Measurements from ENCODE around the gene UGT1A6. TPM values are rescaled to one million over a fixed set of nuclear protein-coding genes. Genes with fewer than 3 reads are reported as not detected.

The UGT1A6 gene
- polyA plus RNA-seq, 1 of the 3 experiments (the other 2 are of a cell fraction): not detected

DNA sequence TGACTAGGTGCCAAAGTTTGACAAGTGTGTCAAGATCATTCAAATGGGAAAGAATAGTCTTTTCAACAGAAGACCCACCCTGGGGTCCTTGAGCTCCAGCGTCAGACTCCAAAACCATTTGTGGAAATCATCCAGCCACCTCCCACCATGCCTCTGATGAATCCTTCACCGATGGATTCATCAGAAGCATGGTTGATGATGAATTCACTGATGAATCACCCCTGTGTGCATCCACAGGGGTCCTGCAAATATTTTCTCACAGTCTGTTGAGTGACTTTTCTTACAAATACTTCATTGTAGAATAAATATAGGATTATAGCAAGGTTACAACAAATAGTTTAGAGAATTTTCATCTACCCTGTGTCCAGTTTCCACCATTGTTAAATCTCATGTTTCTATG is 16.6 kb upstream of the UGT1A6 start:
- H3K4me1 ChIP-seq (ENCODE audit: control insufficient read depth in 1 of 2, insufficient read depth in 2 of 2, low read depth in 1 of 2, low read length in 1 of 2): no peaks in the 10 kb centered on the region
- 13% methylated on average over 2 of the region's 2 CpGs for WGBS (ENCODE audit: low lambda C conversion rate)
- H2AFZ ChIP-seq (ENCODE audit: low read depth): no peak overlapping the region
- no peaks in the 10 kb centered on the region for H3K9me2 ChIP-seq
- no peak overlapping the region for H3K9ac ChIP-seq
- no peak overlapping the region for H3K27ac ChIP-seq (ENCODE audit: low read depth in 2 of 2, low read length in 1 of 2)
- DNase-seq: no peak
- no peak overlapping the region for H3K4me3 ChIP-seq (ENCODE audit: low read depth in 2 of 2, low read length in 1 of 2)
- POLR2A ChIA-PET: no interaction called here
- H3F3A ChIP-seq (replicated peaks; ENCODE audit: insufficient read depth): no peaks in the 10 kb centered on the region
- H3K79me2 ChIP-seq (ENCODE audit: insufficient read depth): no peaks in the 10 kb centered on the region
- no peaks in the 10 kb centered on the region for H4K20me1 ChIP-seq (ENCODE audit: insufficient read depth)
- H3K4me2 ChIP-seq: no peak overlapping the region
- TF ChIP-seq FOXJ3 (CRISPR knock-in tag; IDR thresholded peaks at IDR 0.05): no peak
- no peak for TF ChIP-seq GABPA (IDR thresholded peaks at IDR 0.05; ENCODE audit: low read depth)
- TF ChIP-seq TCF12 (IDR thresholded peaks at IDR 0.05): no peak
- no peak for TF ChIP-seq YY1 (IDR thresholded peaks at IDR 0.05; ENCODE audit: low read depth)
- no peak for TF ChIP-seq JUND (IDR thresholded peaks at IDR 0.05)
- TF ChIP-seq, protein P1, sequence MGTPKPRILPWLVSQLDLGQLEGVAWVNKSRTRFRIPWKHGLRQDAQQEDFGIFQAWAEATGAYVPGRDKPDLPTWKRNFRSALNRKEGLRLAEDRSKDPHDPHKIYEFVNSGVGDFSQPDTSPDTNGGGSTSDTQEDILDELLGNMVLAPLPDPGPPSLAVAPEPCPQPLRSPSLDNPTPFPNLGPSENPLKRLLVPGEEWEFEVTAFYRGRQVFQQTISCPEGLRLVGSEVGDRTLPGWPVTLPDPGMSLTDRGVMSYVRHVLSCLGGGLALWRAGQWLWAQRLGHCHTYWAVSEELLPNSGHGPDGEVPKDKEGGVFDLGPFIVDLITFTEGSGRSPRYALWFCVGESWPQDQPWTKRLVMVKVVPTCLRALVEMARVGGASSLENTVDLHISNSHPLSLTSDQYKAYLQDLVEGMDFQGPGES (IDR thresholded peaks at IDR 0.05; ENCODE audit: low read depth, low read length): no peak
- TF ChIP-seq, protein P2, sequence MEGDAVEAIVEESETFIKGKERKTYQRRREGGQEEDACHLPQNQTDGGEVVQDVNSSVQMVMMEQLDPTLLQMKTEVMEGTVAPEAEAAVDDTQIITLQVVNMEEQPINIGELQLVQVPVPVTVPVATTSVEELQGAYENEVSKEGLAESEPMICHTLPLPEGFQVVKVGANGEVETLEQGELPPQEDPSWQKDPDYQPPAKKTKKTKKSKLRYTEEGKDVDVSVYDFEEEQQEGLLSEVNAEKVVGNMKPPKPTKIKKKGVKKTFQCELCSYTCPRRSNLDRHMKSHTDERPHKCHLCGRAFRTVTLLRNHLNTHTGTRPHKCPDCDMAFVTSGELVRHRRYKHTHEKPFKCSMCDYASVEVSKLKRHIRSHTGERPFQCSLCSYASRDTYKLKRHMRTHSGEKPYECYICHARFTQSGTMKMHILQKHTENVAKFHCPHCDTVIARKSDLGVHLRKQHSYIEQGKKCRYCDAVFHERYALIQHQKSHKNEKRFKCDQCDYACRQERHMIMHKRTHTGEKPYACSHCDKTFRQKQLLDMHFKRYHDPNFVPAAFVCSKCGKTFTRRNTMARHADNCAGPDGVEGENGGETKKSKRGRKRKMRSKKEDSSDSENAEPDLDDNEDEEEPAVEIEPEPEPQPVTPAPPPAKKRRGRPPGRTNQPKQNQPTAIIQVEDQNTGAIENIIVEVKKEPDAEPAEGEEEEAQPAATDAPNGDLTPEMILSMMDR (IDR thresholded peaks at IDR 0.05): no peak
- TF ChIP-seq, protein P3, sequence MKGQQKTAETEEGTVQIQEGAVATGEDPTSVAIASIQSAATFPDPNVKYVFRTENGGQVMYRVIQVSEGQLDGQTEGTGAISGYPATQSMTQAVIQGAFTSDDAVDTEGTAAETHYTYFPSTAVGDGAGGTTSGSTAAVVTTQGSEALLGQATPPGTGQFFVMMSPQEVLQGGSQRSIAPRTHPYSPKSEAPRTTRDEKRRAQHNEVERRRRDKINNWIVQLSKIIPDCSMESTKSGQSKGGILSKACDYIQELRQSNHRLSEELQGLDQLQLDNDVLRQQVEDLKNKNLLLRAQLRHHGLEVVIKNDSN (IDR thresholded peaks at IDR 0.05; ENCODE audit: borderline replicate concordance, low read depth): no peak
- TF ChIP-seq EP300 (IDR thresholded peaks at IDR 0.05; ENCODE audit: borderline replicate concordance in 1 of 2, low read depth in 1 of 2, low read length in 1 of 2): no peak
- CTCF ChIA-PET: no interaction called here
- no peaks in the 10 kb centered on the region for H3K36me3 ChIP-seq (replicated peaks in 1 of 2; ENCODE audit: control insufficient read depth in 1 of 2, insufficient read depth in 2 of 2, low read length in 1 of 2)
- H3K27me3 ChIP-seq (ENCODE audit: insufficient read depth): no peaks in the 10 kb centered on the region
- no peaks in the 10 kb centered on the region for H3K9me3 ChIP-seq

DNA sequence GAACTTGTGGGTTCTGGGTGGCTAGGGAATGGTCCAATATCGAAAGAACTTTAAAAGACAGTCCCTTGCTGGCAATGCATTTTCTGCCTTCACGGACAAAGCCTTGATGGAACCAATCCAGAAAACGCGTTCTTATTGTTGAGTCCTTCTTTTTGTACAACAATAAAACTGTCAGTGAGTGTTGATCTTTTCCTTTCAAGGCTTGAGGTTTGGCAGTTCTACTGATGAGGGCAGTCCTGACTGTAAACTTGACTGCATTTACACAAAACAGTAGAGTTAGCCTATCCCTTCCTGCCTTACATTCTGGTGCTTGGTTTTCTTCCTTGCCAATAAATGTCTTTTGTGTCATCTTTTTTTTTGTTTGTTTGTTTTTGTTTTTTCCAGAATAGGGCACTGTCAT is 13.5 kb upstream of the UGT1A6 start:
- CTCF ChIA-PET: no interaction called here
- Histone ChIP-seq H3F3A (replicated peaks; ENCODE audit: insufficient read depth) (no peaks in the 10 kb centered on the region), H3K9ac (no peak overlapping the region), H2AFZ (ENCODE audit: low read depth) (no peak overlapping the region), H4K20me1 (ENCODE audit: insufficient read depth) (no peaks in the 10 kb centered on the region), H3K4me1 (ENCODE audit: control insufficient read depth in 1 of 2, insufficient read depth in 2 of 2, low read depth in 1 of 2, low read length in 1 of 2) (no peaks in the 10 kb centered on the region), H3K4me2 (no peak overlapping the region), H3K9me2 (no peaks in the 10 kb centered on the region), H3K36me3 (replicated peaks in 1 of 2; ENCODE audit: control insufficient read depth in 1 of 2, insufficient read depth in 2 of 2, low read length in 1 of 2) (no peaks in the 10 kb centered on the region), H3K4me3 (ENCODE audit: low read depth in 2 of 2, low read length in 1 of 2) (no peak overlapping the region), H3K27ac (ENCODE audit: low read depth in 2 of 2, low read length in 1 of 2) (no peak overlapping the region), H3K9me3 (no peaks in the 10 kb centered on the region), H3K79me2 (ENCODE audit: insufficient read depth) (no peaks in the 10 kb centered on the region), H3K27me3 (ENCODE audit: insufficient read depth) (no peaks in the 10 kb centered on the region)
- POLR2A ChIA-PET: no interaction called here
- DNase-seq: no peak
- 42% methylated on average over 4 of the region's 4 CpGs for WGBS (ENCODE audit: low lambda C conversion rate)
- TF ChIP-seq FOXM1 (IDR thresholded peaks at IDR 0.05; ENCODE audit: low read depth) (no peak), RXRA (IDR thresholded peaks at IDR 0.05; ENCODE audit: borderline replicate concordance, low read depth) (no peak), RFX5 (IDR thresholded peaks at IDR 0.05; ENCODE audit: low read length) (no peak), NFIC (IDR thresholded peaks at IDR 0.05; ENCODE audit: borderline replicate concordance) (no peak), MXI1 (IDR thresholded peaks at IDR 0.05; ENCODE audit: low read depth, low read length) (no peak), JUND (IDR thresholded peaks at IDR 0.05) (no peak), YY1 (IDR thresholded peaks at IDR 0.05; ENCODE audit: low read depth) (no peak), POLR2AphosphoS5 (IDR thresholded peaks at IDR 0.05; ENCODE audit: low read depth, low read length) (no peak), TEAD4 (IDR thresholded peaks at IDR 0.05; ENCODE audit: borderline replicate concordance, insufficient read depth) (no peak), ELF1 (IDR thresholded peaks at IDR 0.05) (no peak)
- TF ChIP-seq, protein P4, sequence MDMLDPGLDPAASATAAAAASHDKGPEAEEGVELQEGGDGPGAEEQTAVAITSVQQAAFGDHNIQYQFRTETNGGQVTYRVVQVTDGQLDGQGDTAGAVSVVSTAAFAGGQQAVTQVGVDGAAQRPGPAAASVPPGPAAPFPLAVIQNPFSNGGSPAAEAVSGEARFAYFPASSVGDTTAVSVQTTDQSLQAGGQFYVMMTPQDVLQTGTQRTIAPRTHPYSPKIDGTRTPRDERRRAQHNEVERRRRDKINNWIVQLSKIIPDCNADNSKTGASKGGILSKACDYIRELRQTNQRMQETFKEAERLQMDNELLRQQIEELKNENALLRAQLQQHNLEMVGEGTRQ (IDR thresholded peaks at IDR 0.05; ENCODE audit: borderline replicate concordance, low read depth, low read length): no peak
- TF ChIP-seq, protein P2 (IDR thresholded peaks at IDR 0.05): no peak
- TF ChIP-seq, protein P5, sequence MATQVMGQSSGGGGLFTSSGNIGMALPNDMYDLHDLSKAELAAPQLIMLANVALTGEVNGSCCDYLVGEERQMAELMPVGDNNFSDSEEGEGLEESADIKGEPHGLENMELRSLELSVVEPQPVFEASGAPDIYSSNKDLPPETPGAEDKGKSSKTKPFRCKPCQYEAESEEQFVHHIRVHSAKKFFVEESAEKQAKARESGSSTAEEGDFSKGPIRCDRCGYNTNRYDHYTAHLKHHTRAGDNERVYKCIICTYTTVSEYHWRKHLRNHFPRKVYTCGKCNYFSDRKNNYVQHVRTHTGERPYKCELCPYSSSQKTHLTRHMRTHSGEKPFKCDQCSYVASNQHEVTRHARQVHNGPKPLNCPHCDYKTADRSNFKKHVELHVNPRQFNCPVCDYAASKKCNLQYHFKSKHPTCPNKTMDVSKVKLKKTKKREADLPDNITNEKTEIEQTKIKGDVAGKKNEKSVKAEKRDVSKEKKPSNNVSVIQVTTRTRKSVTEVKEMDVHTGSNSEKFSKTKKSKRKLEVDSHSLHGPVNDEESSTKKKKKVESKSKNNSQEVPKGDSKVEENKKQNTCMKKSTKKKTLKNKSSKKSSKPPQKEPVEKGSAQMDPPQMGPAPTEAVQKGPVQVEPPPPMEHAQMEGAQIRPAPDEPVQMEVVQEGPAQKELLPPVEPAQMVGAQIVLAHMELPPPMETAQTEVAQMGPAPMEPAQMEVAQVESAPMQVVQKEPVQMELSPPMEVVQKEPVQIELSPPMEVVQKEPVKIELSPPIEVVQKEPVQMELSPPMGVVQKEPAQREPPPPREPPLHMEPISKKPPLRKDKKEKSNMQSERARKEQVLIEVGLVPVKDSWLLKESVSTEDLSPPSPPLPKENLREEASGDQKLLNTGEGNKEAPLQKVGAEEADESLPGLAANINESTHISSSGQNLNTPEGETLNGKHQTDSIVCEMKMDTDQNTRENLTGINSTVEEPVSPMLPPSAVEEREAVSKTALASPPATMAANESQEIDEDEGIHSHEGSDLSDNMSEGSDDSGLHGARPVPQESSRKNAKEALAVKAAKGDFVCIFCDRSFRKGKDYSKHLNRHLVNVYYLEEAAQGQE (IDR thresholded peaks at IDR 0.05; ENCODE audit: low read depth, low read length): no peak

Data from SK-N-SH (cell line).